T-helper 2 cell (primary cell): Measurements from ENCODE around the gene PARP12.

Experiments used
- DNase-seq, 5 experiments: peaks; one replicate each; pipeline versions ENCODE4 v3.0.0 to v3.0.0-alpha.2; 2012 to 2022

The PARP12 gene

GRCh38 chr7:140034421-140034820 lies 28.3 kb downstream of the PARP12 start:
- no peak for DNase-seq

- DNase-seq = no peak
Measured at GRCh38 chr7:140033779-140034363, 28.9 kb downstream of the PARP12 start.

GRCh38 chr7:140033036-140033435 lies 29.7 kb downstream of the PARP12 start:
- no peak for DNase-seq

GRCh38 chr7:140031364-140031763 lies 31.4 kb downstream of the PARP12 start:
- DNase-seq = no peak

DNA sequence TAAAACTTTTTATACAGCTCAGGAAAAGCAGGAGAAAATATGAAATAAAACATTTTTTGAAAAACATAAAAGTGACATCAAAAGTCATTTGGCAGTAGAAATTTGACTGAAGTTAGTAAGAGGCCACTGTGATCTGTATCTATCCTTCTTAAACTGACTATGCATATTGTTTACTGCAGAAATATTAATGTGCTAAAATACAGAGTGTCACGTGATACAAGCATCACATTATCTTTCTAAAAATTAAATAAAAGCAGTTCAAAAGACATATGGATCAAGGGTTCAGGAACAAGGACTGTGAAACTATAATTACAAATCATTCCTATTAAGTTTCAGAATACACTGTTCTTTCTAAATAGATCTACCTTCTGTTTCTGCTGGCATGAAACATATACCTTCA lies 33.7 kb downstream of the PARP12 start:
- no peak for DNase-seq

DNA sequence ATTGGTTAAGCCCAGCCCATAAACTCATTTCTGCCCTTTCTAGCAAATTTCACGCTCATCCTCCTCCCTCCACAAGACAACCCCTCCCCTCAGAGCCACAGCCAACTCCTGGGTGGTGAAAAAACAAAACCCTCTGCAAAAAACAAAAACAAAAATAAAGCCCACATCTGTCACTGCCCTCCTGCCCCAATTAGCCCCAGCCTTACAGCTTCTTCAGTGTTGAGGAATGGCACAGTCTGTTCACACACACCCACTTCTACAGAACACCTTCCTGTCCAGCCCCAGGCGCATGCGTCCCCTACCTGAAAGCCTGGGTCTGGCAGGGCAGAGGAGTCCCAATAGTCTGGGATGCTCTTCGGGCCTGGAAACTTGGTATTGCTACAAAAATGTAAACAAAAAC lies 34.4 kb downstream of the PARP12 start:
- no peak for DNase-seq

- DNase-seq = no peak
Measured at GRCh38 chr7:140027858-140028257, 34.9 kb downstream of the PARP12 start.

GRCh38 chr7:140026935-140027334 lies 35.8 kb downstream of the PARP12 start:
- DNase-seq = no peak

DNA sequence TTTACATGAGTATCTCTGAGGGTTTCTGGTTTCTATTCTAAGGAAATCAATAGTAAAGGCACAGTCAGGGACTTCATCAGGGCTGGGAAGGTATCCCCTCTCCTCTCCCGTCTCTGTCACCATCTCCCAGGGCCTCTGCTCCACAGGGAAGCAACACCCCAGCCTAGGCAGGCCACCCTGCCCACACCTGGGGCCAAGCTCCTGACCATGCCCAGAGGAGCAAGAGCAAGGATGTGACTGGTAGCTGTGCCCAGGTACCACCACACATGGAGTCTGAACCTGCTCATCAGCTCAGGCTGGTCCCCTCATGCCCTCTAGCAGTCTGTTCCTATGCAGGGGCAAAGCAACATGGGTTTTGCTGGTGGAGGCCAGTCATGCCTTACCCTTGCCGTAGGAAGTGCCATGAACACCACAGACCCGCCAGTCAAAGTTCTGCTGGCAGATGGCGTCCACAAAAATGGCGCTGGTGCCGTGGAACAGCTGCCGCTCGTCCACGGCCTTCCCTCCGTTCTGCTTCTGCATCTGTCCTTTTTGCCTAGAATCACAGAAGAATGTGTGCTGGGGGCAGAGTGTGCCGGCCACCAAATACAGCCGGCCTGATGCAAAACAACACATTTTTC lies 36.8 kb downstream of the PARP12 start:
- no peak for DNase-seq

- DNase-seq = no peak
Measured at GRCh38 chr7:140025241-140025640, 37.5 kb downstream of the PARP12 start.

DNA sequence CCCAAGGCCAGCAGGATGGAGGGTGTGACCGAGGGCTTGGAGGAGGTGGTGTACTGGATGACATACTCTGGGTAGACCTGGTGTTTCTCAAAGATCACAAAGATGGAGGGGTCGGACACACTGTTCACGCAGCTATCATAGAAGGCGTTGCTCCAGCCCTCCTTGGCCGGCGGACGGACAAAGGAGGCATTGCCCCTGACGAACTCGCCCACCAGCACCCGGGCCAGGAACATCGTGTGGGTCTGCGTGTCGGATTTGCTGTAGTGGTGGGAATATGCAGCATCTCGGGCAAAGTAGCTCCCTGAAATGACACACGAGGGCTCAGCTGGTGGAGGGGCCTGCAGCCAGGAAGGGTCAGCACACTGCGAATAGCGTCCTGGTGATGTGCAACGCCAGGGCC lies 38.2 kb downstream of the PARP12 start:
- DNase-seq = no peak

DNA sequence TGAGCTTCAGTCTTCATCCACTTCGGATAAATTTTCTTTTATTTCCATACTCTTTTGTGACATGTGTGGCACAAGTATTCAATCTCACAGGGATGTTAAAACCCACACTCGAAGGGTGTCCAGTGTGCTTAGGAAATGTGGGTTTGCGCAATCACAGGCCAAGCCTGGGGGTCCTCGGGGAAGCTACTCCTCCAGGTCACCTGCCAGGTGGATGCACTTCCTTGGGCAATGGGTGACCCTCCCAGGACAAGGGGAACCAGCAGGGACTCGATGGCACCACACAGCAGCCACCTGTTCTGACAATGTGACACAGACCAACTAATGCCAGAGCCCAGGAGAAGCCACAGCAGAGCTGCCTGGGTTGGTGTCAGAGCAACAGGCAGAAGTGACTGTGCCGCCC lies 39.0 kb downstream of the PARP12 start:
- no peak for DNase-seq

- DNase-seq = no peak
Measured at GRCh38 chr7:140022582-140023211, 40.1 kb downstream of the PARP12 start.

- no peak for DNase-seq
Measured at GRCh38 chr7:140021603-140022002, 41.1 kb downstream of the PARP12 start.

GRCh38 chr7:140019606-140020005 lies 43.1 kb downstream of the PARP12 start:
- DNase-seq = no peak

GRCh38 chr7:140019172-140019571 lies 43.6 kb downstream of the PARP12 start:
- DNase-seq = no peak

DNA sequence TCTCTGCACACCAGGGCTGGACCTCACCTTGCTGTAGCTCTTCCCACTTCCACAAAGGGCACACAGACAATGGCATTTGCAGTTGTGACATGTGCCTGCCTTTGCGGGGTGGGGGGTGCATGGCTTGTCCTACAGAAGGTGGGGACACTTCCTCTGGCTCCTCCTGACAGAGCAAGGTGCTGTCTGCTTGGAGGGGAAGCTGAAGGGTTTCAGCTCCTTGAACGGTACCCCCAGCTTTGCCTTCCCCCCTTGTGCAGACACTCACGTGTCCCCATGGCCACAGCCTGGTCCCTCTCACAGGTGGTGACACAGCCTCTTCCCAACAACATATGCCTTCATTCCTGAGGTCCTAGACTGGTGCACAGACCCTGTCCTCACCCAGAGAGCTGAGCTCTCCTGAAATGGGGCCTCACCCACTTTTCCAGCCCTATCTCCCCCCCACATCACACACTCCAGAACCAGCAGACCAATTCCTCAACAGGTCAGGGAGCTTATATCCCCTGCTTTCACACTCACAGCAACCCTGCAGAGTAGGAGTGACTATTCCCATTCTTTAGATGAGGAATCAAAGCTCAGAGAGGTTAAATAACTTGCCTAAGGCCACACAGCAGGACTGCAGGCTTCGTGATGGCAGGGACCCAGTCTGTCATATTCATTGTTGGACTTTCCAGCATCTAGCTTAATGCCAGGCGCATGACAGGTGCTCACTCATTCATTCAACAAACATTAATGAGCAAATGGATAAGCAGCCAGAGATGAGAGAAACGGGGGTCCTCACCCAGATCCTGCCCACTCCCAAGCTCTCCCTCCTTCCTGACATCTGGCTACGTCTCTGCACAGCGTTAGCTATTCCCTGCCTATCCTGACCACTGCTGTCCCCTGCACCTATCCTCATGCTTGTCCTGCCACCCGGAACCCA lies 44.4 kb downstream of the PARP12 start:
- no peak for DNase-seq

GRCh38 chr7:140017543-140017942 lies 45.2 kb downstream of the PARP12 start:
- DNase-seq = no peak

- DNase-seq = no peak
Measured at GRCh38 chr7:140017034-140017433, 45.7 kb downstream of the PARP12 start.

DNA sequence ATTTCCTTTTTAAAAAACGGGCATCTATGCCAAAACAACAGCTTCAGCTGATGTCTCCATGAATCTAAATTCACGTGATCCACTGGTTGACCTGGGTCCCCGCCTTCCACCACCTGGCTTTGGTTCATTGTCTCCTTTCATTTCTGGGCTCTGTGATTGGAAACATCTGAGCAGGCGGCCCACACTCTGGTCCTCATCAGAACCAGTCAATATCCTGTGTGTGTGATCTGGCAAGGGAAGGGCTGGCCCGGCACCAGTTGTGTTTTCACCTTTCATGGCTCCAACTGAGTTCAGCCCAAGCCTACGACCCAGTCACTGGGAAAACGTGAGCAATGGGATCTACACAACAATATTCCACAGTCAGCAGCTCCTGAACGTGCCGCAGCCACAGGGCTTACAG lies 46.2 kb downstream of the PARP12 start:
- DNase-seq = no peak

DNA sequence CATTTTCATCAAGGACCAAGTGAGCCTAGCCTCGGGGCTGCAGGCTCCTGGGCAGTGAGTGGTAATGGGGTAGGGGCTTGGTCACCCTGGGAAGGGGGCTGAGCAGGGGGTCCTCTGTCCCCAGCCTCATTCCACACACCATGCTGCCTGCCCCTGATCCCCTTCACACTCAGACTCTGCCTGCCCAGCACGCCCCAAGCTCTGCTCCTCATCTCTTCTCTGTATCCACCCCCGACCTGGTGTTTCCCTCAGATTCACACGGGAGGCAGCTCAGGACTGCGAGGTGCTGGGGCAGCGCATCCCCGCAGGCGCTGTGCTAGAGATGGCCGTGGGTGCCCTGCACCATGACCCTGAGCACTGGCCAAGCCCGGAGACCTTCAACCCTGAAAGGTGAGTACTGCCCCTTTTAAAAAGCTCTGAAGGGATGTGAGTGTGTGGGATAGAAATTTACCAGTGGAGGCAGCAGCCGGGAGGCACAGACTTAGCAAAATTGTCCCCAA lies 47.2 kb downstream of the PARP12 start:
- no peak for DNase-seq

DNA sequence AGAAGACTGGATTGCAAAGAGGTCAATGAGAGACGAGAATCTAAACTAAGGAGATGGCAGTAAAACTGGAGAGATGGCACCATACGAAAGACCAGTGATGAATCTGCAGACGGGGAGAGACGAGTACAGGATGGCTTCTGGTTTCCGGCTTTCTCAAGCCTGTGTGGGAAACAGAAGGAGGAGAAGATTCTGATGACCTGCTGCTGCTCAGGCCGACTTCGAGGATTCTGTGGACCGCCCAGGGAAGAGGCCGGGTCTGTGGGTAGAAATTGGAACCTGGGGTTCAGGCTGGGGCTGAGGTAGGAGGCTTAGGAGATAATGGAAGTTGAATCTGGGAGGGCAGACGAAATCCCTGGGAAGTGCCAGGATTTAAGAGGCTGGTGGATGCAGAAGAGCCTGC lies 48.6 kb downstream of the PARP12 start:
- no peak for DNase-seq

- no peak for DNase-seq
Measured at GRCh38 chr7:140013676-140014075, 49.1 kb downstream of the PARP12 start.
